ENCODE results near the gene KLF11.
"Not testable (repeated sequence)": the region's sequence is repeated elsewhere in the genome, so short reads cannot be mapped to it uniquely, and the experiment has no call there.

KLF11 gene

DNA sequence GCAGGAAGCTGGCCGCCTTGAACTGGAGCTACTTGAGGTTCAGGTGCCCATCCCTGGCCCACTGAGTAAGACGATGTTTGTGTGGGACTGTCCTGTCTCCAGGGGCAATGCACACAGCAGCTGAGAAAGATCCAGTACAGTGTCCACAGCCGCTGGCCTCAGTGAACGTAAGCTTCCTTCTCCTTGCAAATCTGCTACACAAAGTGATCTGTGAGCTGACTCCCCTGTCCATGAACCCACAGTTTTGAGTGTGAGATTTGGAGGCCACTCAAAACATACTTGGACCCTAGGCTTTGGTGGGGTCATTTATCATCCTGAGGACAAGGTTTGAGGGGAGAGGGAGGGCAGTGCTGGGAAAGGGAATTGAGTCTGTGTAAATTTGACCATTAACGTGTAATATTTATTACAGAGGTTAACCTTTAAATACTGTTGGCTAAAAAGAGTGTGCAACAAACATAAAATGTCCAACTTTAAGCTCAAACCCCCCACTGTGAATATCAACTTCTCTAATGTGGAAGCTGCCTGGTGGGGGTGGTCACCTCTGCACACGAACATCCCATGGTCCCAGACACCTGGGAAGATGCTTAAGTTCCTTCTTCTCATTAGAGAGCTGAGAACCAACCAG lies 41.8 kb downstream of the KLF11 start:
- DNase-seq (ENCODE audit: low spot score), result no peak

DNA sequence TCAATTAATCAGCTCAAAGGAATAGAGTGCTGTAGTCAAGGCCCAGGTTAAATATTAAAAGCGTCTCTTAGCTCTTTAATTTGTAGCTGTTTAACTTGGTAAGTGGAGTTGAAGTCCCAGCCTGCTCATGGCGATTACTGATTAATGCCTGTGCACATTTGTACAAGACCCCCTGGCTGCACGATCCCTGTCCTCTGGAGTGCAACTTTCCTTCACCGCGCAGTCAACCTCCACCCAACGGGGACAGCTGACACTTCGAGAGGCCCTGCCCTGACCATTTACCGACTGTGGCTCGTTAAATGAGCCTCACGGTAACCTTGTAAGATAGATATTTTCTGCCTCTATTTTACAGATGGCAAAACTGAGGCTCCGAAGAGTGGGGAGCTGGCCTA lies 42.3 kb downstream of the KLF11 start:
- DNase-seq (ENCODE audit: low spot score), result no peak

DNA sequence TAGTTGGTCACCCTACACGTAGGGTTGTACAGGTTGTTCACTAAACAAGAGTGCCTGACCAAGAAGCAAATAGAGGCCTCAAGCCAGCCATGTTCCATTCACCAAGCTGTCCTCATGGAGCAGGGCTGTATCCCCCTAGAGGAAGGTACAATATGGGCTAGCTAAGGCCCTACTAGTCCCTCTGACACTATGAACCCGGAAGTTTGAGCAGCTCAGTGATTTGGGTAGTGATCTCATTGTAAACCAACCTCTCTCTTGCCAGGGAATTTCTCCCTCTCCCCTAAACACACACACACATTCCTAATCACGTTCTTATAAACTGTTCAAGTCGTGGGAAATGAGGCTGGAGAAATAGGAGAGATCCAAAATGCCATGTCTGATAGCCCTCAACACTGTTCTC lies 43.6 kb downstream of the KLF11 start:
- no peak for DNase-seq (ENCODE audit: low spot score)

DNA sequence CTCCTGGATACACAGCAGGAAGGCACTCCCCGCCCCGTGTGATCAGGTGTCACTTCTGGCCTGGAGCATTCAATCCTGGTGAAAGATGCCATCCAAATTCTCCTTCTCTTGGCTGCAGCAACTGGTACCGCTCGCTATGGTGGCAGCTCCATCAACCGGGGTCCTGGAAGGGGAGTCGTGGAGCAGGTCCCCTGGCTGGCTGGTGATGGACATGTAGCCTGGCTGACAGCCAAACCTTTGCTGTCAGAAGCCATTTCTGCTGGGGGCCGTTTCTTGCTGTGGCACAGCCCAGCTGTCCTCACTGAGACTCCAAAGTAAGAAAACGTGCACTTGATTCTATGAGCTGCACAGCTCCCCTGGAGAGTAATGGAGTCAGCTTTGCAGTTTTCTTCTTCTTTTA lies 44.0 kb downstream of the KLF11 start:
- DNase-seq (ENCODE audit: low spot score), result no peak

DNA sequence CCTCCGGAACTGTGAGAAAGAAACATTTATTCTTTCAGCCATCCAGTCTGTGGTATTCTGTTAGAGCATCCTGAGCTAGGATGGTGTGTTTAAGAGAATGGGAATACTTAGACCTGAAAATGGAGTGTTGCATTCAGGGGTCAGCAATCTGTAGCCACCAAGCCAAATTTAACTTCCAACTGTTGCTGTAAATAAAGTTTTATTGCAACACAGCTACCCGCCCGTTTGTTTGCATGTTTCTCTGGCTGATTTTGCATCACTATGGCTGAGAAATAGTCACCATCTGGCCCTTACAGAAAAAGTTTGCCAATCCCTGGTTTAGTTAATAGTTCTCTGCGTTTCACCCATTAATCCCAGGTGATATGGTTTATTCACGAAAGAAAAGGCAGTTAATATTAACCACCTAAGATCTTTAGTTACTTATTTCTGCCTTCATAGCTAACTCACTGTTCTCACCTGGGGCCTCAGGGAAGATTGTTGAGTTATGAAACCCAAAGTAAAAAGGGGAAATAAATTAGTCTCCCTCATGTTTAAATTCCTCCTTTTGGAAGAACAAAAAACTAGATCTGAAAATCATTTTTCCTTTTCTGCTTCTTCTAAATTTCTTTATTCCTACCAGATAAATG lies 46.3 kb downstream of the KLF11 start:
- no peak for DNase-seq (ENCODE audit: low spot score)

DNA sequence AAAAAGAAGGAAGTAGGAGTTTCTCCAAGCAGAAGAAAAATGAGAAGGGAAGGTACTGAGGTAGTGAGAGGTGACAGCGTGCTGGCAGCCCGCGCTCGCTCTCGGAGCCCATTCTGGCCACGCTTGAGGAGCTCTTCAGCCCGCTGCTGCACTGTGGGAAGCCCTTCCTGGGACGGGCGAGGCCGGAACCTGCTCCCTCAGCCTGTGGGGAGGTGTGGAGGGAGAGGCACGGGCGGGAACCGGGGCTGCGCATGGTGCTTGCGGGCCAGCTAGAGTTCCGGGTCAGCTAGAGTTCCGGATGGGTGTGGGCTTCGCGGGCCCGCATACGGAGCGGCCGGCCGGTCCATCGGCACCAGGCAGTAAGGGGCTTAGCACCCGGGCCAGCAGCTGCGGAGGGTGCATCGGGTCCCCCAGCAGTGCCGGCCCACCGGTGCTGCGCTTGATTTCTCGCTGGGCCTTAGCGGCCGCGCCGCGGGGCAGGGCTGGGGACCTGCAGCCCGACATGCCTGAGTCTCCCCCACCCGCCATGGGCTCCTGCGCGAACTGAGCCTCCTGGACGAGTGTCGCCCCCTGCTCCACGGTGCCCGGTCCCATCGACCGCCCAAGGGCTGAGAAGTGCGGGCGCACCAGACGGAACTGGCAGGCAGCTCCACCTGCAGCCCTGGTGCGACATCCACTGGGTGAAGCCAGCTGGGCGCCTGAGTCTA lies 48.0 kb downstream of the KLF11 start:
- no peak for DNase-seq (ENCODE audit: low spot score)

DNA sequence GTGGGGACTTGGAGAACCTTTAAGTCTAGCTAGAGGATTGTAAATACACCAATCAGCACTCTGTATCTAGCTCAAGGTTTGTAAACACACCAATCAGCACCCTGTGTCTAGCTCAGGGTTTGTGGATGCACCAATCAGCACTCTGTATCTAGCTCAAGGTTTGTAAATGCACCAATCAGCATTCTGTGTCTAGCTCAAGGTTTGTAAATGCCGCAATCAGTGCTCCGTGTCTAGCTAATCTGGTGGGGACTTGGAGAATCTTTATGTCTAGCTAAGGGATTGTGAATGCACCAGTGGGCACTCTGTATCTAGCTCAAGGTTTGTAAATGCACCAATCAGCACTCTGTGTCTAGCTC lies 48.5 kb downstream of the KLF11 start:
- not testable (repeated sequence) for DNase-seq (ENCODE audit: low spot score)

DNA sequence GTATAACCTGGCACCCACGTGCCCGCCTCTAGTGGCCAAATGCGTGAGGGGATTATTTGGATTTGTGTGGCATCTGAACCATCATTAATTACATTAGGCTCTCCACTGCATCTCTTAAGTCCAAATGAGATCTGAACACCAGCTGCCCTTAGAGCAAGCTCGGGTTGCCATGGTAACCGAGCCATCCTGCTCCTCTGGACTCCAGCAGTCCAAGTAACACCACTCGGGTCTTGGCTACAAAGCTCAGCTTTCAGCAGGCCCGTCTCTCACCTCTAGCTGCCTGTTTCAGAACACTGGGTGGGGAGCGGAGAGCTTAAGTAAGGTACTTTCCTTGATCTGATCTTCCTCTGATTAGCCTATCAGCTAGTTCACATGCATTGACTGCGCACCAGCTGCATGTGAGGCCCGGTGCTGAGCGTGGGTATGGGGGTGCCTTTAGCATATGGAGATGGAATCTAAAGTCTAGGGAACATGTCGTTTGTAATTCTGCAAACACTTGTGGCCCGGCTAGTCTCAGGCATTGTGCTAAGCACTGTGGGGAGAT lies 51.0 kb downstream of the KLF11 start:
- DNase-seq (ENCODE audit: low spot score), result no peak

DNA sequence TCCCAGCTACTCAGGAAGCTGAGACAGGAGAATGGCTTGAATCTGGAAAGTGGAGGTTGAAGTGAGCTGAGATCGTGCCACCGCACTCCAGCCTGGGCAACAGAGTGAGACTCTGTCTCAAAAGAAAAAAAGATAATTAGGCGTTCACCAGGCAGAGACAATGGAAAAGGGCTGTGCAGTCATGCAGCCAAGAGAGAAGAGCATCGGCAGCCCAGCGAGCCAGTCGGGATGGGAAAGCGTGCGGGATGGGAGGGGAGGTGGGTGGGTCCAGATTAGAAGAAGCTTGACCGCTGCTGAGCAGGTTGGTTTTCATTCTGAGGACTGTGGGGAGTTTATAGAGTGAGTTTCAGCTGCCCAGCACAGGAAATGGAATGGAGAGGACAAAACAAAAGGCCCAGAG lies 51.8 kb downstream of the KLF11 start:
- DNase-seq (ENCODE audit: low spot score), result no peak

DNA sequence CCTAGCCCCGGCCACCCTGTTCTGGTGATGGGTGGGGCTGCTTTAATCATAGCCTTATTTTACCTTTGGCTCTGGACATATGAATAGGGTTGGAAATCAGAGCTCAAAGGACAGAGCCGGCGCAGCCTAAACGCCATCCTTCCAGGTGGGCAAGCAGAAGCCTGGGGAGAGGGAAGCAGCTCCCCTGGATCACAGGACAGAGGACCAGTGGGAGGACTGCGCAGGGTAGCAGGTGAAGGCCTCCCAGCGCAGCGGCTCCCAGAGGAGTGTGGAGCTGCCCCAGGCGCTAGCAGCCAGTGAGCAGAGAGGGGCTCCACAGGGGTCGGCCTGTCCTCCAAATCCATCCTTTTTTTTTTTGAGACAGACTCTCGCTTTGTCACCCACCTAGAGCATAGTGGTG lies 53.3 kb downstream of the KLF11 start:
- no peak for DNase-seq (ENCODE audit: low spot score)

DNA sequence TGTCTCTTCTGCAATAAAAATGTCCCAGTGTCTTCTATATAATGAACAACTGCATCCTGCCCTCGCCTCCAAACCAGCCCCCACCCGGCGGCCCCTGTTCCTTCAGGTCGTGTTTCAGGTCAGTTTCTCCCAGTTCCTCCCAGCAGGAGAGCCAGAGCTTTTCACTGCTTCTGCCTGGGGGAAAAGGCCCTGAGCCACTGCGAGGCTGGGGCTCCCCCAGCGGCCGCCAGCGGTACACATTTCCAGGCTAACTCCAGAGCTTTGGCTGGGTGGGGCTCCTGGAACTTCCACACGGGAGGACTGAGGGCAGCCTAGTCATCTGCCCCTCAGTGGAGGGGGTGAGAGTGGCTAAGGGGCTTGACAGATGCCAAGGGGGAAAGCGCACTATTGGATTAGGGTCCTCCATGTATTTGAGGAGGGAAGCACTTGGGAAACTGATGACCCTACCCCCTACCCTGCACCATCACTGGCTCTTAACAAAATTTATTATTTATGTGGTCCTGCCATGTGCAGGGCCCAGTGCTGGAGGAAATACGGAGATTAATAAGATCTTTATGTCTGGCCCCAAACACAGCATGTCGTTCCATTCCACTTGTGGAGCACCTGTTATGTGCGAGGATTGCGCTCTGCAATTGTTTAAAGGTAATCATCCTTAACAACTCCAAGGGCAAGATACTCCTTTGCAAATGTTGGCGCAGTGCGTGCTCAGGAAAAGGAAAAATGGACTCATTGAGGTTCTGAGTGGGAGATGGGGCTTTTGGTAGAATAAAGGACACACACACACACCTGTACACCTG lies 54.2 kb downstream of the KLF11 start:
- peak; percentile 89 for DNase-seq (ENCODE audit: low spot score)

DNA sequence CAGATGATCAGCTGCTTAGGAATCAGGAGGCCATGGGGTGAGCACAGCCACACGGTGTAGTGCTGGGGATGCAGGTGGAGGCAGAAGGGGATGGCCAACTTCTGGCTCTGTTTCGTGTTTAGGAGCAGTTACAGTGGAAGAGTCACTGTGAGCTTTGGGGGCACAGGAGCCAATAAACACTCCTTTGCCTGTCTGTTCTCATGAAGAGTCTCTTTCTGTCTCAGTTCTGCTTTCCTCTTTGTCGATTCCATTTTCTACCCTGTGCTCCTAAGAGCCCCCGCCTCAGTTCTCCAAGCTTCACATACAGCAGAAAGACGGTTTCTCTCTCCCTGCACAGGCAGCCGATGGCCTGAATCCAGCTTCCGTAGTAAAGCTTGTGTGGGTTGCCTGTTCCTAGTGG lies 58.1 kb downstream of the KLF11 start:
- no peak for DNase-seq (ENCODE audit: low spot score)

DNA sequence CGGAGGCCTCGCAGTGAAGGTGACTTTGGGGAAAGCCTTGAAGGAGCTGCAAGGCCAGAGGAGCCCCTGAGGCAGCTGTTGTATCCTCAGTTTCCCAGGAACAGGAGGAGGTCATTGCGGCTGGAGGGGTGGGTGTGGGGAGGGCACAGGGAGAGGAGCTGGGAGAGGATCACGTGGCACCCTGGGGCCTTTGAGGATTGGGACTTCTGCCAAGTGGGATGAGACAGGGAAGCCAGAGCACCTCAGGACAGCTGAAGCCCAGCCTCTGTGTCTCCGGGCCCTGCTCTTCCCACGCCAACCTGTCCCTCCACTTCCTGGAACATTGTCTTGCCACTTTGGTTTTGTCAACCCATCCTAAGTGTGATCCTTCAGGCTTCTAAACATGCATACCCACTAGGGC lies 59.8 kb downstream of the KLF11 start:
- DNase-seq (ENCODE audit: low spot score), result no peak
